Liver (tissue), 3 donors: ENCODE results near the gene CFL2.

Experiments
- ATF3 ChIP-seq: IDR thresholded peaks from 2 replicates; pipeline ENCODE4 v1.6.1; 2016; ENCODE audit warnings: antibody characterized with exemption
- CTCF ChIP-seq: fragments of 150-350 bp; IDR thresholded peaks from 2 replicates; pipeline ENCODE4 v1.5.1; 2017; ENCODE audit warnings: improper control_type of control experiment, low read depth, low read length; ENCODE audit not compliant: missing input control
- RAD21 ChIP-seq, 2 donors: IDR thresholded peaks; 2 replicates each; pipeline ENCODE4 v1.6.1; 2016; ENCODE audit warnings: antibody characterized with exemption in 2 of 2, mild to moderate bottlenecking in 2 of 2
- REST ChIP-seq: IDR thresholded peaks from 2 replicates; pipeline ENCODE4 v1.6.1; 2016; ENCODE audit warnings: antibody characterized with exemption, mild to moderate bottlenecking
- RXRA ChIP-seq, 2 donors: IDR thresholded peaks; 2 replicates each; pipeline ENCODE4 v1.6.1; 2017 to 2018; ENCODE audit warnings: antibody characterized with exemption in 2 of 2, mild to moderate bottlenecking in 1 of 2
- YY1 ChIP-seq: IDR thresholded peaks from 2 replicates; pipeline ENCODE4 v1.6.1; 2016; ENCODE audit warnings: antibody characterized with exemption, mild to moderate bottlenecking
- donor health status: healthy.
- donor health status: healthy.

GRCh38 chr14:34671716-34672115, 42.7 kb downstream of the CFL2 start:
- TF ChIP-seq CTCF = no peak
- TF ChIP-seq RAD21 (IDR thresholded peaks at IDR 0.05) = no peak
- TF ChIP-seq YY1 = no peak
- TF ChIP-seq ATF3 = no peak
- no peak for TF ChIP-seq REST
- TF ChIP-seq RXRA (IDR thresholded peaks at IDR 0.05) = no peak
